ENCODE results near the gene ULK4.

GRCh38 chr3:41352510-41352909, 609.4 kb downstream of the ULK4 start:
- no peak for TF ChIP-seq CTCF (IDR thresholded peaks at IDR 0.05)
- no peak for TF ChIP-seq POLR2A (IDR thresholded peaks at IDR 0.05)

All from ovary (tissue), 3 donors.